Stimulated activated CD4-positive, alpha-beta T cell treated with anti-CD3 and anti-CD28 coated beads, Interleukin-2, amount 100 ng/mL, for 24 hours (primary cell): ENCODE data around the gene ADORA1.

Experiments used
- DNase-seq, 2 donors: peaks; one replicate each; pipeline ENCODE4 v3.0.0-alpha.2; 2020

Gene ADORA1

DNA sequence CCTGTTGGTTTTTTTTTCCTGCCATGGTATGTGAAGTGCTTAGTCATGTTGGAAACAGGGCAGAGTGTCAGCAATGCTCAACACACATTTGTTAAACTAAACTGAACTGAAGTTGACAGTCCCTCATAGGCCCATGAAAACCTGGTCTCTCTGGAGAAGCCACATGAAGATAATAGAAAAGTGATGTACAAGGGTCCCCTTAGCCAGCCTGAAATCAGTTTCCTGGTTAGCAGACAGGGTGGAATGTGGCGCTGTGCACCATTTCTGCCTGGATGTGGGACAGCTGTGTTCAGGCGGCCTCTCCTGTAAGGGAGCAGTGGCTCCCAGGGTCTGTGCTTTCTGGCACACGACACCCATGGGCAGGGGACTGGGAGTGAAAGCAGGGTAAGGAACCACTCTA lies 68.8 kb downstream of the ADORA1 start:
- DNase-seq, result no peak

- no peak for DNase-seq
Observed at GRCh38 chr1:203197625-203198024, 70.1 kb downstream of the ADORA1 start.

GRCh38 chr1:203199002-203199401 lies 71.5 kb downstream of the ADORA1 start:
- no peak for DNase-seq

DNA sequence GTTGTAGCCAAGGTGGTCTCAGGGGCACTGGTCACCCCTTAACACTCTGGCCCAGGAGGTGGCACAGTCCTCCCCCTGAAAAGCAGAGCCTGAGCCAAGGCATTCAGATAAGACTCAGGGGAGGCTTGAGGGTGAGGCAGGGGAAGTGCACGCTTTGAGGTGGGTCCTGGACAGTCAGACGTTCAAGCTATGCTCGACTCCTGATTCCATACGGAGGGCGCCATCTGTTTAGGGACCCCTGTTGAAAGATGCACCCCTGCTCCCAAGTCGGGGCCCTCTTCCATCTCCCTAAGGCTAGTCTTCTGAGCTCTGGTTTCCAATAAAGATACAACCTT lies 71.9 kb downstream of the ADORA1 start:
- no peak for DNase-seq

DNA sequence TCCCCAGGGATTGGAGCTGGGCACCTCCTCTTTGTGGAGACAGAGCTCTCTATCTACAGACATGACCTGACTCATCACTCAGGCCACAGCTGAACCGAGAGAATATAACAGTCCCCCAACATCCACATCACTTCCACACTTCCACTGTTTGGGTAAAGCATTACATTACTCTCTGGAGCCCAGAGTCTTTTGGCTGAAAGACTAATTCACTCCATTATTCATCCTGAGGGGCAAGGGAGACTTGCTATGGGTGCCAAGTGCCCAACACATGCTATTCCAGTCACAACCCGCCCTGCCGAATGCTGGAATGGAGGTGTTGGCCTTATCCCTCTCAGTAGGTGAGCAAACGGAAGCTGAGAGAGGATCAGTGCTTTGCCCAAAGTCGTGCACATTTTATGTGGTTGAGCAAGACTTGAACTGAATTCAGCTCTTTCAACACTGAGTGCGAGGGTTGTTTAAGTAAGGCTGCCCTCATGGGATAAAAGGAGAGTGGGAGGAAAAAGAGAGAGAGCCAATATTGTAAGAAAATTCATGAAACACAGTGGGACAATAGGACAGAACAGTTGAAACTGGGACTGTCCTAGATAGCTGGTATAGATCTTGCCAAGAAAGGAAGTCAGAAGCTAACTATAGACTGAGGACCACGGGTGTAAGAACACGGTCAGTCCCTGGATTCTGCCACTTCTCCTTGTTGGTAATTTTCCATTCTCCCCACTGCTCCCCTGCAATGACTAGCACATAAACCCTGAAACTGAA lies 72.5 kb downstream of the ADORA1 start:
- no peak for DNase-seq

GRCh38 chr1:203200916-203201315 lies 73.4 kb downstream of the ADORA1 start:
- no peak for DNase-seq

- no peak for DNase-seq
Observed at GRCh38 chr1:203201516-203202205, 74.1 kb downstream of the ADORA1 start.

DNA sequence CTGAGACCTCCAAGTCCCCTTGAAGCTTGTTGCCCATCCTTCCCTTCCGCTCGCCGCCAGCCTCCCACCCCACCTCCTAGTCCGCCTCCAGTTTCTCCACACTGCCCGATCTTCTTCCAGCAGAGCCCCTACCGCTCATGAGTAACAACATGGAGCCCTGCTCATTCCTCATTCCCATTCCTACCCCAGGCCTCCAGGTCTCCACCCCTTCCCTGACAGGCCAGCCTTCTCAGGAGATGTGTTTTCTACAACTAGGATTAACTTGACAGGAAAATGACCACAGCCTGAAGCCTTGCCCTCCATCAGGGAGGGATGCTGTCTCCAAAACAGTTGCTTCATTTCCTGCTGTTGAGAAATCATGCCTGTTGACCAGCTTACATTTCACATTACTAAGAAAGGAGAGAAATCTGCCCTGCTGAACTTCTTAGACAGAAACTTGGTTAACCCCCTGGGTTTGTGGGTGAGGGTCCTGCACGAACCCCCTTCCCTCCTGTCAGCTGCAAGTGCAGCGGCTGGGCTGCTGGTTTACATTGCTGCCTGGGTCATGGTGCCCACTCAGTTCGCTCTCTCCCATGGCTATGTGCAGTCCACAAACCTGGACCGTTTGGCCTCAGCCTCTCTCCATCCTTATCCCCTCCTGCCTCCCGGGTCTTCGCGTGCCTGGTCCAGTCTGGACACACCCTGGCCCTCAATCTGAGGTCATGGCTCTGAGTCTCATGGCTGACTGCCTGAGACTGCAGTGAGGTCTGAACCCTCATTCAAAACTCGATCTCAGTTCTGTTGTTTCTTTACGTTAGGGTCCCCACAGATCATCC lies 75.1 kb downstream of the ADORA1 start:
- no peak for DNase-seq

DNA sequence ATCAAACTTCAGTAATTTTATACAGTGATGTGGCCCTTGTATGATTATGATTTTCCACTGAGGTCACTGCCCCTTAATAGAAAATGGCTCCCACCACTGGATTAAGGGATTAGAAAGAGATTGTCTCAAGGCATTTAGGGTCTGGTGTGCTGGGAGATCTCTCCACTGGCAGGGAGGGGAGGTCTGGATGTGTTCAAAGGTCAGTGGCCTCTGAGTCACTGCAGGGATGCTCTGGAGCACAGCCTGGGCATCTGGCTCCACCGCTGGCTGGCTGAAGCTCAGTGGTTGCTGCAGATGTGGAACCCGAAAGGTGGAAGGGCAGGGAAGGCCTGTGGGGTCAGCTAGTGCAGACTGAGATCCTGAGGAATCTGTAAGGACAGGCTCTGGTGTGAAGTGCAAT lies 77.2 kb downstream of the ADORA1 start:
- no peak for DNase-seq

DNA sequence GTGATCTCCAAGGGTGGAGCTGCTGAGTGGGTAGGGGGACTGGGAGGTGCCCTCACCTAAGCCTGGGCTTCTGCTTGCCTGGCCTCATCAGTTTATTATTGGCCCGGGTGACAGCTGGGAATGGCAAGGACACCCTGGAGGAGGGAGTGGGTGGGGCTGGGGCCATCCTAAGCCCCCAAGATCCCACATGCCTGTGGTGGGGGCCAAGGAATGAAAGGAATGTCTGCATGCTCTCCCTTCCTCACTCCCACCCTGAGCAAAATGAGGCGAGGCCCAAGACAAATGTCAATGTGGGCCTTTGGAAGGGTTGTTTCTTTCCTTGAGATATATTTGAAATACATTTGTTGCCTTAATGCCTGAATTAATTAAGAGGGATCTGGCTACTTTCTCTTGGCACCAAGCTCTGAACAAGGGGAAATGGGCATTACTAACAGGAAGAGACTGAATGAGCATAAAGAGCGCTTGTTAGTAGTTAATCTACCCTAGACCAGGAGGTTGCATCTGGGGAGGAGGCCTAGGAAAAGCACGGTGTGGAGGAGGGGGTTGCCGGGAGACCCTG lies 78.7 kb downstream of the ADORA1 start:
- no peak for DNase-seq

GRCh38 chr1:203207751-203208150 lies 80.2 kb downstream of the ADORA1 start:
- no peak for DNase-seq

DNA sequence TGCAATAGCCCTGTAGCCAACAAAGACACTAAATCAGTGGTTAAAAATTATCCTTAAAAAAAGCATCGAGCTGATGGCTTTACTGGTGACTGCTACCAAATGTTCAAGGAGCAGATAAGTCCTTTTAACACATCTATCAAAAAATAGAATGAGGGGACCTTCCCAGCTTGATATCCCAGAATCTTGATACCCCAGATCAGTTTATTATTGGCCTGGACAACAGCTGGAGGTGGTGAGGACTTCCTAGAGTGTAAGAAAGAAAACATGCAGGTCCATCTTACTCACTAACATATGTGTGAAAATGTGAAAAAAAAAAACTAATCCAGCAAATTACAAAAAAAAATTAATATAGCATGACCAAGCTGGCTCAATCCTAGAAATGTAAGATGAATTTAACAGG lies 80.7 kb downstream of the ADORA1 start:
- no peak for DNase-seq

DNA sequence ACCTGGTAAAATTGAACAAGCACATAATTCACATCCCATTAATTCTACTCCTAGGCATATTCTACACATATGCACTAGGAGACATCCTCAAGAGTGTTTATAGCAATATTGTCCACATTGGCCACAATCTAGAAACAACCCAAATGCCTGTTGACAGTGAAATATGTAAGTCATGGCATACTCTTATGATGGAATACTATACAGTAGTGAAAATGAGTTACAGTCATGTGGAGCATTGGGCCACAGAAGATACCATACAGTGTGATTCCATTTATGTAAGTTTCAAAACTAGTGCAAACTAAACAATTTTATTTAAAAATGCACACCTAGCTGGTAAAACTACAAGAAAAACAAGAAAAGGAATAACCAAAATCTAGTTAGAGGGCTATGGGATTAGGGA lies 82.8 kb downstream of the ADORA1 start:
- DNase-seq, result no peak

GRCh38 chr1:203210988-203211387 lies 83.5 kb downstream of the ADORA1 start:
- no peak for DNase-seq

DNA sequence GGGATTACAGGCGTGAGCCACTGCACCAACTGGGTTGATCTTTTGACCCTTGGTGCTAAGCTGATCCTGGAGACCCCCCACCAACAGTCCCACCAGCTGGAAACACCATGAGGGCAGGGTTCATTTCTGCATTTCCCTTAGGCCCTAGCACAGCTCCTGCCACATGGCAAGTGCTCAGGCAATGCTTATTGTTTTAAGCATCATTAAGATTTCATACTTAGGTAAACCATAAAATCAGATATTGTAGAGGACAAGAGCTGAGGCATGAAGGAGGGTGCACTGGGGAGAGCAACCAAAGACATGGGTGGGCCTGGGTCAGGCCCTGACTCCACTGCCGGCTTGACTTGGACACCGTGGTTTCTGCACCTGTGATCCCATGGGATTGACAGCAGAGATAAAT lies 84.3 kb downstream of the ADORA1 start:
- no peak for DNase-seq

GRCh38 chr1:203213126-203213525 lies 85.6 kb downstream of the ADORA1 start:
- DNase-seq, result no peak

- DNase-seq, result no peak
Observed at GRCh38 chr1:203214871-203215270, 87.3 kb downstream of the ADORA1 start.

- no peak for DNase-seq
Observed at GRCh38 chr1:203215573-203215972, 88.0 kb downstream of the ADORA1 start.

DNA sequence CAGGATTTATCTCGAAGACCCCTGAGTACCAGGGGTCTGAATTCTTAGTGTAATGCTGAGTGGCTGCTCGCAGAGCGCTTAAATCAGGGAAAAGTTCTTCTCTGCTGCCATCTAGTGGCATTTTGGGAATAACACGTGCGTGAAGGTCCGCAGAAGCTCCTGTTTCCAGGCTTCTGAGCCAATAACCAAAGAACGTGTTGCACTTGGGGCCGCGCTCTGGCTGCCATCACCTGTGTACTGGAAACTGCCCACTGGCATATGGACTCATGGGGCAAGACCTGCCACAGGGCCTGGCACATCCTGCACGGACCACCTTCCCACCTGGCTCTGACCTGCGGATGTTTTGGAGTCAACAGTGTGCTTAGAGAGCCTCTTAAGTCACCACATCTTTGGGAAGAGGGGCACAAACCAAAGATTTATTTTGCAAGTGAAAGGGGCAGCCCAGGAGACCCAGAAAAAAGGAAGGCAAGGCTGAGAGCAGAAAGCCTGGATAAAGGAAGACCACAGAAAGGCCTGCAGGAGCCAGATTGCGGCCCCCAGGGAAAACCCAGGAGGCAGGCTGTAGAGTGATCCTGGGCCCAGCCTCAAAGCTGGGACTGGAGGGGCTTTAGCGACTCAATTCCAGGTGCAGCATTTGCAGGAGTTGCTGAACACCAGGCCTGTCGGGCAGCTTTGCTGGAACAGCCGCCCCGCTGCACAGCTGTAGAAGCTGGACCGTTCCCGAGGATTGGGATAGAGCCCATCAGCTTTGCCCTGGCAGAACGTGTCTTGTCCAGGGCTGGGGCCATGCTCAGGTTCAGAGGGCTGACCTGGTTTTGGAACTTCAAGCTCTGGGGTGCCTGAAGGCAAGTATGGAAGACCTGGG lies 89.0 kb downstream of the ADORA1 start:
- DNase-seq, result peak; percentile 46 to 61
